ENCODE data around the gene GLUD2.

The GLUD2 gene

GRCh38 chrX:121036137-121036536 is 11.3 kb upstream of the GLUD2 start:
- H2BK15ac ChIP-seq (ENCODE audit: low read depth, poor library complexity, severe bottlenecking): no peak overlapping the region
- H2AFZ ChIP-seq (ENCODE audit: low read depth, low read length): no peak overlapping the region
- H3K36me3 ChIP-seq (ENCODE audit: control insufficient read depth in 1 of 2, insufficient read depth in 2 of 2, low read depth in 1 of 2, low read length in 2 of 2): no peaks in the 10 kb centered on the region
- H3K9me3 ChIP-seq (ENCODE audit: control insufficient read depth, low read length): no peaks in the 10 kb centered on the region
- H4K91ac ChIP-seq (ENCODE audit: low read length): no peak overlapping the region
- H3K4me3 ChIP-seq (ENCODE audit: insufficient read depth in 1 of 2, low read depth in 1 of 2, low read length in 2 of 2): no peak overlapping the region
- H3K4me1 ChIP-seq (ENCODE audit: control insufficient read depth, insufficient read depth, low read depth, low read length): no peaks in the 10 kb centered on the region
- no peak overlapping the region for H3K4ac ChIP-seq (ENCODE audit: low read depth in 1 of 2, low read length in 2 of 2)
- no peaks in the 10 kb centered on the region for H3K79me1 ChIP-seq (replicated peaks; ENCODE audit: low read length, poor library complexity, severe bottlenecking)
- no peak overlapping the region for H2AK5ac ChIP-seq (ENCODE audit: low read length, severe bottlenecking)
- no CpG with 5 or more reads among the region's 3 CpGs for WGBS
- H3K23ac ChIP-seq (ENCODE audit: low read length in 2 of 2): no peak overlapping the region
- H2BK5ac ChIP-seq (ENCODE audit: low read depth, low read length, poor library complexity, severe bottlenecking): no peak overlapping the region
- H4K8ac ChIP-seq (ENCODE audit: low read length): no peak overlapping the region
- no peak overlapping the region for H3K27ac ChIP-seq (ENCODE audit: low read length, poor library complexity, severe bottlenecking)
- no peak overlapping the region for H2BK120ac ChIP-seq (ENCODE audit: low read depth, low read length)
- H3K27me3 ChIP-seq (ENCODE audit: control insufficient read depth in 1 of 2, insufficient read depth in 1 of 2, low read length in 2 of 2): no peaks in the 10 kb centered on the region
- no peak for DNase-seq
- H3K18ac ChIP-seq (ENCODE audit: low read depth in 1 of 2, low read length in 2 of 2): no peak overlapping the region
- H3K4me2 ChIP-seq (ENCODE audit: low read length, poor library complexity, severe bottlenecking): no peak overlapping the region
- H3K9ac ChIP-seq (ENCODE audit: low read length): no peak overlapping the region
- no peak overlapping the region for H2BK12ac ChIP-seq (ENCODE audit: low read length in 2 of 2)
- no peak overlapping the region for H3K14ac ChIP-seq (ENCODE audit: low read length in 2 of 2)

DNA sequence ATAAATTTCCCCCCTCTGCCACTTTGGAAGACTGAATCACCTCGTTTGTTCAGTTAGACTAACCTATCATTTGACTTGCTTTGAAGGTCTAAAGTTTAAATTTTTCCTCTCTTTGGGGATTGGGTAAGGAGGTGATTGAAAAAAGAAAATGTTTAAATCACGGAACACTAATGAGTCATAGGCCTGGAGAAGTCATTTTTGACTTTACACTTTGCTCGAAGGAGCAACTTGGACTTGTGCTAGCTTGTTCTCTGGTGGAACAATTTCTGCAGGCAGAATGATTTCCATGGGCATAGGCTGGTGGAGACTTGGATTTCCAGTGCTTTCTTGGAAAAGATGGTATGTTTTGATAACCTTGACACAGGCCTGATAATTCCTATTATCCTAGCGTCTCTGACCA is 10.5 kb upstream of the GLUD2 start:
- Histone ChIP-seq H3K14ac (ENCODE audit: low read length in 2 of 2) (no peak overlapping the region), H2BK120ac (ENCODE audit: low read depth, low read length) (no peak overlapping the region), H3K27ac (ENCODE audit: low read length, poor library complexity, severe bottlenecking) (no peak overlapping the region), H3K18ac (ENCODE audit: low read depth in 1 of 2, low read length in 2 of 2) (no peak overlapping the region), H3K79me1 (replicated peaks; ENCODE audit: low read length, poor library complexity, severe bottlenecking) (no peaks in the 10 kb centered on the region), H2BK15ac (ENCODE audit: low read depth, poor library complexity, severe bottlenecking) (no peak overlapping the region), H2BK5ac (ENCODE audit: low read depth, low read length, poor library complexity, severe bottlenecking) (no peak overlapping the region), H3K9me3 (ENCODE audit: control insufficient read depth, low read length) (no peaks in the 10 kb centered on the region), H3K4me1 (ENCODE audit: control insufficient read depth, insufficient read depth, low read depth, low read length) (no peaks in the 10 kb centered on the region), H2AK5ac (ENCODE audit: low read length, severe bottlenecking) (no peak overlapping the region), H3K36me3 (ENCODE audit: control insufficient read depth in 1 of 2, insufficient read depth in 2 of 2, low read depth in 1 of 2, low read length in 2 of 2) (no peaks in the 10 kb centered on the region), H3K4me3 (ENCODE audit: insufficient read depth in 1 of 2, low read depth in 1 of 2, low read length in 2 of 2) (no peak overlapping the region), H2AFZ (ENCODE audit: low read depth, low read length) (no peak overlapping the region), H4K8ac (ENCODE audit: low read length) (no peak overlapping the region), H3K4ac (ENCODE audit: low read depth in 1 of 2, low read length in 2 of 2) (no peak overlapping the region), H3K27me3 (ENCODE audit: control insufficient read depth in 1 of 2, insufficient read depth in 1 of 2, low read length in 2 of 2) (no peaks in the 10 kb centered on the region), H2BK12ac (ENCODE audit: low read length in 2 of 2) (no peak overlapping the region), H3K23ac (ENCODE audit: low read length in 2 of 2) (no peak overlapping the region), H4K91ac (ENCODE audit: low read length) (no peak overlapping the region), H3K4me2 (ENCODE audit: low read length, poor library complexity, severe bottlenecking) (no peak overlapping the region), H3K9ac (ENCODE audit: low read length) (no peak overlapping the region)
- 48% methylated on average over 2 of the region's 4 CpGs for WGBS
- no peak for DNase-seq

DNA sequence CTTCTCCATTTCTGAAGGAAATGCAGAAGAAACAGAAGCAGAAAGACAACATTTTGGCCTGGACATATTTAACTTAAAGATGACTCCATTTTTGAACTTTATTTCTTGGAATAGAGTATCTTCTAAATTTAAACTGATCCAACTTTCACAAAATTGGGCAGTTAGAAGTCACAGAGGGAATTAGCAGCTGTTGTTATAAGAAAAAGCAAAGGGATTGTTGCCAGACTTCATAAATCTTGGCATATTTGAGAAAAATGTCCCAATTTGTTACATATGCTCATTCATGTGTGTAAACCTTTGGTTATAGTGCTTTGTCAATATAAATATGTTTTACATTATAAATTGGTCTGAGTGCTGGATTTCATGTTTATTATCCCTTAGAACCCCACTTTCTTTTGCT is 3.4 kb downstream of the GLUD2 start:
- no peak overlapping the region for H3K23ac ChIP-seq (ENCODE audit: low read length in 2 of 2)
- H2BK12ac ChIP-seq (ENCODE audit: low read length in 2 of 2): no peak overlapping the region
- H2BK120ac ChIP-seq (ENCODE audit: low read depth, low read length): no peak overlapping the region
- no peak overlapping the region for H3K9ac ChIP-seq (ENCODE audit: low read length)
- H3K27ac ChIP-seq (ENCODE audit: low read length, poor library complexity, severe bottlenecking): no peak overlapping the region
- no peaks in the 10 kb centered on the region for H3K36me3 ChIP-seq (ENCODE audit: control insufficient read depth in 1 of 2, insufficient read depth in 2 of 2, low read depth in 1 of 2, low read length in 2 of 2)
- no peak overlapping the region for H2BK5ac ChIP-seq (ENCODE audit: low read depth, low read length, poor library complexity, severe bottlenecking)
- H2AK5ac ChIP-seq (ENCODE audit: low read length, severe bottlenecking): no peak overlapping the region
- H3K14ac ChIP-seq (ENCODE audit: low read length in 2 of 2): no peak overlapping the region
- DNase-seq: no peak
- no peak overlapping the region for H2BK15ac ChIP-seq (ENCODE audit: low read depth, poor library complexity, severe bottlenecking)
- H3K4me1 ChIP-seq (ENCODE audit: control insufficient read depth, insufficient read depth, low read depth, low read length): no peaks in the 10 kb centered on the region
- H3K79me1 ChIP-seq (replicated peaks; ENCODE audit: low read length, poor library complexity, severe bottlenecking): no peaks in the 10 kb centered on the region
- H4K8ac ChIP-seq (ENCODE audit: low read length): no peak overlapping the region
- H3K4ac ChIP-seq (ENCODE audit: low read depth in 1 of 2, low read length in 2 of 2): no peak overlapping the region
- no peak overlapping the region for H3K4me3 ChIP-seq (ENCODE audit: insufficient read depth in 1 of 2, low read depth in 1 of 2, low read length in 2 of 2)
- H3K27me3 ChIP-seq (ENCODE audit: control insufficient read depth in 1 of 2, insufficient read depth in 1 of 2, low read length in 2 of 2): no peaks in the 10 kb centered on the region
- H3K9me3 ChIP-seq (ENCODE audit: control insufficient read depth, low read length): no peaks in the 10 kb centered on the region
- H3K4me2 ChIP-seq (ENCODE audit: low read length, poor library complexity, severe bottlenecking): no peak overlapping the region
- no peak overlapping the region for H3K18ac ChIP-seq (ENCODE audit: low read depth in 1 of 2, low read length in 2 of 2)
- no peak overlapping the region for H4K91ac ChIP-seq (ENCODE audit: low read length)
- no peak overlapping the region for H2AFZ ChIP-seq (ENCODE audit: low read depth, low read length)

GRCh38 chrX:121052122-121052521 is 4.7 kb downstream of the GLUD2 start:
- no peaks in the 10 kb centered on the region for H3K27me3 ChIP-seq (ENCODE audit: control insufficient read depth in 1 of 2, insufficient read depth in 1 of 2, low read length in 2 of 2)
- no peaks in the 10 kb centered on the region for H3K36me3 ChIP-seq (ENCODE audit: control insufficient read depth in 1 of 2, insufficient read depth in 2 of 2, low read depth in 1 of 2, low read length in 2 of 2)
- no peaks in the 10 kb centered on the region for H3K9me3 ChIP-seq (ENCODE audit: control insufficient read depth, low read length)
- no peak overlapping the region for H3K4ac ChIP-seq (ENCODE audit: low read depth in 1 of 2, low read length in 2 of 2)
- no peak overlapping the region for H2BK5ac ChIP-seq (ENCODE audit: low read depth, low read length, poor library complexity, severe bottlenecking)
- 75% methylated on average over 2 of the region's 2 CpGs for WGBS
- H4K91ac ChIP-seq (ENCODE audit: low read length): no peak overlapping the region
- H2AK5ac ChIP-seq (ENCODE audit: low read length, severe bottlenecking): no peak overlapping the region
- H3K9ac ChIP-seq (ENCODE audit: low read length): no peak overlapping the region
- H3K79me1 ChIP-seq (replicated peaks; ENCODE audit: low read length, poor library complexity, severe bottlenecking): no peaks in the 10 kb centered on the region
- H3K4me1 ChIP-seq (ENCODE audit: control insufficient read depth, insufficient read depth, low read depth, low read length): no peaks in the 10 kb centered on the region
- DNase-seq: no peak
- no peak overlapping the region for H3K14ac ChIP-seq (ENCODE audit: low read length in 2 of 2)
- H4K8ac ChIP-seq (ENCODE audit: low read length): no peak overlapping the region
- H2AFZ ChIP-seq (ENCODE audit: low read depth, low read length): no peak overlapping the region
- H3K4me3 ChIP-seq (ENCODE audit: insufficient read depth in 1 of 2, low read depth in 1 of 2, low read length in 2 of 2): no peak overlapping the region
- no peak overlapping the region for H3K27ac ChIP-seq (ENCODE audit: low read length, poor library complexity, severe bottlenecking)
- no peak overlapping the region for H3K23ac ChIP-seq (ENCODE audit: low read length in 2 of 2)
- no peak overlapping the region for H3K4me2 ChIP-seq (ENCODE audit: low read length, poor library complexity, severe bottlenecking)
- no peak overlapping the region for H2BK120ac ChIP-seq (ENCODE audit: low read depth, low read length)
- H2BK12ac ChIP-seq (ENCODE audit: low read length in 2 of 2): no peak overlapping the region
- H3K18ac ChIP-seq (ENCODE audit: low read depth in 1 of 2, low read length in 2 of 2): no peak overlapping the region
- no peak overlapping the region for H2BK15ac ChIP-seq (ENCODE audit: low read depth, poor library complexity, severe bottlenecking)

Data from mesenchymal stem cell (in vitro differentiated cells and primary cell).